Karpas-422 (cell line): ENCODE measurements around the gene APEH. TPM values are rescaled to one million over a fixed set of nuclear protein-coding genes. Genes with fewer than 3 reads are reported as not detected.

Source experiments
- DNase-seq: peaks from one replicate; pipeline ENCODE4 v3.0.0-alpha.2; 2015
- H2AFZ ChIP-seq: fragments of 200-600 bp; sonication (generic); 2 replicates; pipeline ENCODE4 v1.6.1; 2014; ENCODE audit warnings: antibody characterized with exemption, low read length, mixed read lengths
- H3K27ac ChIP-seq: fragments of 200-600 bp; sonication (generic); 2 replicates; pipeline ENCODE4 v1.5.1; 2014; ENCODE audit warnings: mild to moderate bottlenecking, low read length, moderate library complexity
- H3K27me3 ChIP-seq: fragments of 200-600 bp; sonication (generic); 2 replicates; pipeline ENCODE4 v1.6.1; 2014; ENCODE audit warnings: low read length, mixed read lengths
- H3K36me3 ChIP-seq: fragments of 200-600 bp; sonication (generic); 2 replicates; pipeline ENCODE4 v1.6.1; 2014; ENCODE audit warnings: low read length, mixed read lengths; ENCODE audit not compliant: insufficient read depth
- H3K4me1 ChIP-seq: fragments of 200-600 bp; sonication (generic); 2 replicates; pipeline ENCODE4 v1.6.1; 2014; ENCODE audit warnings: mild to moderate bottlenecking, low read length, mixed read lengths
- H3K4me2 ChIP-seq: fragments of 200-600 bp; sonication (generic); 2 replicates; pipeline ENCODE4 v1.6.1; 2014; ENCODE audit warnings: low read length, low read depth, mild to moderate bottlenecking; ENCODE audit not compliant: poor library complexity, severe bottlenecking
- H3K4me3 ChIP-seq: fragments of 200-600 bp; sonication (generic); 2 replicates; pipeline ENCODE4 v1.5.1; 2014; ENCODE audit warnings: mild to moderate bottlenecking, antibody characterized with exemption, low read length, mixed read lengths
- H3K79me2 ChIP-seq: fragments of 200-600 bp; sonication (generic); 2 replicates; pipeline ENCODE4 v1.6.1; 2014; ENCODE audit warnings: mild to moderate bottlenecking, low read length, mixed read lengths
- H3K9ac ChIP-seq: fragments of 200-600 bp; sonication (generic); 2 replicates; pipeline ENCODE4 v1.6.0; 2014; ENCODE audit warnings: low read length
- H3K9me2 ChIP-seq: fragments of 200-600 bp; sonication (generic), shearing (Covaris generic); replicated peaks from 2 replicates; pipeline ENCODE4 v1.6.0; 2014; ENCODE audit warnings: mild to moderate bottlenecking, low read length, moderate library complexity; ENCODE audit not compliant: insufficient read depth
- H3K9me3 ChIP-seq: fragments of 300-700, 200-600 bp; sonication (generic); 2 replicates; pipeline ENCODE4 v1.6.1; 2014; ENCODE audit warnings: low read length, mixed read lengths
- H4K20me1 ChIP-seq: fragments of 200-600 bp; sonication (generic); 2 replicates; pipeline ENCODE4 v1.6.1; 2014; ENCODE audit warnings: mild to moderate bottlenecking, antibody characterized with exemption, low read length, low read depth; ENCODE audit not compliant: insufficient read depth
- small RNA-seq: library from RNA; depleted of rRNA; stranded (forward); fragments of <200 nt; gene quantifications from one replicate; pipeline ENCODE3, GENCODE V24; 2014
- total RNA-seq: library from RNA; depleted of rRNA; stranded (reverse); fragments of >200 nt; shearing (Covaris generic); gene quantifications from 2 replicates; pipeline ENCODE4 v1.2.3, GENCODE V29; 2014; ENCODE audit warnings: low replicate concordance; rRNA removed

The APEH gene
- total RNA-seq, 1 experiment from 2014 or later, result 96.3 TPM

GRCh38 chr3:49727924-49728361 lies 53.8 kb downstream of the APEH start:
- H3K27ac ChIP-seq, result no peak overlapping the region
- peaks cover 7% of the 10 kb centered on the region for H3K79me2 ChIP-seq
- H3K9me3 ChIP-seq, result no peaks in the 10 kb centered on the region
- H3K9ac ChIP-seq, result no peak overlapping the region
- H3K36me3 ChIP-seq, result peaks cover 19% of the 10 kb centered on the region
- no peaks in the 10 kb centered on the region for H3K9me2 ChIP-seq
- peaks cover 16% of the 10 kb centered on the region for H3K4me1 ChIP-seq
- H3K27me3 ChIP-seq, result no peaks in the 10 kb centered on the region
- no peak for DNase-seq
- H3K4me3 ChIP-seq, result no peak overlapping the region
- no peak overlapping the region for H2AFZ ChIP-seq
- H3K4me2 ChIP-seq, result no peak overlapping the region
- peaks cover 5% of the 10 kb centered on the region; the same call in 1 of the 2 replicates for H4K20me1 ChIP-seq

GRCh38 chr3:49729966-49730609 lies 55.9 kb downstream of the APEH start:
- Histone ChIP-seq H4K20me1 (no peaks in the 10 kb centered on the region), H3K27ac (no peak overlapping the region), H3K27me3 (no peaks in the 10 kb centered on the region), H3K9me2 (no peaks in the 10 kb centered on the region), H3K36me3 (peaks cover 23% of the 10 kb centered on the region), H3K79me2 (no peaks in the 10 kb centered on the region), H3K9ac (no peak overlapping the region), H3K4me2 (no peak overlapping the region), H2AFZ (no peak overlapping the region), H3K4me3 (no peak overlapping the region), H3K9me3 (no peaks in the 10 kb centered on the region), H3K4me1 (peaks cover 3% of the 10 kb centered on the region)
- DNase-seq, result no peak

GRCh38 chr3:49732597-49732996 lies 58.4 kb downstream of the APEH start:
- no peaks in the 10 kb centered on the region for H3K9me3 ChIP-seq
- no peak overlapping the region for H3K27ac ChIP-seq
- H3K4me1 ChIP-seq, result no peaks in the 10 kb centered on the region; the same call in 1 of the 2 replicates
- peaks cover 23% of the 10 kb centered on the region for H3K36me3 ChIP-seq
- H3K4me3 ChIP-seq, result no peak overlapping the region
- H2AFZ ChIP-seq, result no peak overlapping the region
- no peaks in the 10 kb centered on the region for H3K27me3 ChIP-seq
- H3K9me2 ChIP-seq, result no peaks in the 10 kb centered on the region
- no peak overlapping the region for H3K4me2 ChIP-seq
- no peak for DNase-seq
- H4K20me1 ChIP-seq, result no peaks in the 10 kb centered on the region
- no peak overlapping the region for H3K9ac ChIP-seq
- H3K79me2 ChIP-seq, result 0 out of 2 replicates have a peak, but pooled peaks cover 3% of the 10 kb centered on the region

GRCh38 chr3:49733551-49733950 lies 59.4 kb downstream of the APEH start:
- H3K9me3 ChIP-seq, result no peaks in the 10 kb centered on the region
- H3K4me2 ChIP-seq, result no peak overlapping the region
- no peak overlapping the region for H2AFZ ChIP-seq
- no peak overlapping the region for H3K27ac ChIP-seq
- no peak overlapping the region for H3K4me3 ChIP-seq
- peaks cover 25% of the 10 kb centered on the region for H3K36me3 ChIP-seq
- 0 out of 2 replicates have a peak, but pooled peaks cover 5% of the 10 kb centered on the region for H3K79me2 ChIP-seq
- H3K4me1 ChIP-seq, result no peaks in the 10 kb centered on the region; the same call in 1 of the 2 replicates
- no peaks in the 10 kb centered on the region for H3K27me3 ChIP-seq
- H3K9me2 ChIP-seq, result no peaks in the 10 kb centered on the region
- no peaks in the 10 kb centered on the region for H4K20me1 ChIP-seq
- no peak overlapping the region for H3K9ac ChIP-seq
- DNase-seq, result no peak

Small RNA genes within 50 kb of the gene (small RNA-seq; reads per million reads assigned to genes)
- not detected for gene AMIGO3

Other genes starting within 250 kb of the APEH start
- gene NICN1, start 245.0 kb upstream of the APEH start, total RNA-seq, result 17.8 and 23.9 TPM in 2 replicates
- gene DAG1, start 204.1 kb upstream of the APEH start, total RNA-seq, result 11.3 and 19.1 TPM in 2 replicates
- 0.37 and 0.61 TPM in 2 replicates for gene BSN, start 119.9 kb upstream of the APEH start, total RNA-seq
- gene MST1, start 15.1 kb downstream of the APEH start, total RNA-seq, result 19.8 and 25.6 TPM in 2 replicates
- gene RNF123, start 15.2 kb downstream of the APEH start, total RNA-seq, result 20.1 and 31.5 TPM in 2 replicates
- gene AMIGO3, start 45.3 kb downstream of the APEH start, total RNA-seq, result 3.8 TPM in 1 of 2 replicates, not detected in the other
- gene GMPPB, start 49.6 kb downstream of the APEH start, total RNA-seq, result 10.1 and 13.6 TPM in 2 replicates
- 22.3 and 27.3 TPM in 2 replicates for gene IP6K1, start 112.2 kb downstream of the APEH start, total RNA-seq
- not detected in 2 replicates for gene CDHR4, start 125.5 kb downstream of the APEH start, total RNA-seq
- gene INKA1, start 128.9 kb downstream of the APEH start, total RNA-seq, result 5.7 and 9.8 TPM in 2 replicates
- 10.5 and 24.4 TPM in 2 replicates for gene UBA7, start 139.6 kb downstream of the APEH start, total RNA-seq
- 5.9 and 9.2 TPM in 2 replicates for gene TRAIP, start 182.2 kb downstream of the APEH start, total RNA-seq
- 3.2 and 7.8 TPM in 2 replicates for gene CAMKV, start 195.6 kb downstream of the APEH start, total RNA-seq
- not detected in 2 replicates for gene MST1R, start 229.5 kb downstream of the APEH start, total RNA-seq